HG03469 (cell line): ENCODE measurements around the gene DHODH.
A peak's percentile ranks its signal among the peaks of the same experiment; 100 is the strongest.
"Not testable (repeated sequence)": the region's sequence is repeated elsewhere in the genome, so short reads cannot be mapped to it uniquely, and the experiment has no call there.

Experiments used
- ATAC-seq: cut with Tn5 transposase; IDR thresholded peaks from one replicate; pipeline ENCODE4 v1.9.1; 2021; ENCODE audit warnings: mild to moderate bottlenecking, moderate library complexity, moderate number of reproducible peaks; ENCODE audit not compliant: unreplicated experiment

Gene DHODH

GRCh38 chr16:72008424-72009216, at the start of gene DHODH:
Gene DHODH (plus strand): TSS chr16:72008744. CDS start chr16:72008765, 21 bp downstream.
- peak; percentile 96 for ATAC-seq

GRCh38 chr16:71961066-71962039, 47.2 kb upstream of the DHODH start:
- peak; percentile 42 for ATAC-seq

DNA sequence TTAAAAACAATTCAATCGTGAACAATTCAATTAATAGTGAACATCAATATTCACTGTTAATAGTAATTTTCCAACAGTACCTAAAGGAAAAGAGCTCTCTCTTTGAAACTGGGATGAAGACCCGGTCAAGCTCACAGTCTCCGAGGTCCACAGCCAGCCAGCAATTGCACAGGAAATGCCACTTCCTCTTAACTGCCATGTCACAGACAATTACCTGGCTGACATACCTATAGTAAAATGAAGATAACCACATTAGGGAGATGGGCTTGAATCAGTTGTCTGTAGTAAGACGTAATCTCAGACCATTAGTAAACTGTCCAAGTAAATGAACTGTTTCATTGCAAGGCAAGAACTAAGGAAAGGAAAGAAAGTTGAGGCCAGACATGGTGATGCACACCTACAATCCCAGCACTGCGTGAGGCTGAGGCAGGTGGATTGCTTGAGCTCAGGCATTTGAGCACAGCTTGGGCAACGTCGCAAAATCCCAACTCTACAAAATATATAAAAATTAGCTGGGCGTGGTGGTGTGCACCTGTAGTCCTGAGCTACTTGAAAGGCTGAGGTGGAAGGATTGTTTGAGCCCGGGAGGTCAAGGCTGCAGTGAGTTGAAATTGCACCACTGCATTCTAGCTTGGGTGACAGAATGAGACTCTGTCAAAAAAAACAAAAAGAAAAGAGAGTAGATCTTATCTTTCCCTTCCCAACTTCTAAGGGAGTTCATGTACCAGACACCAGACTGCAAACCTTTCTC, 45.2 kb upstream of the DHODH start:
- no peak for ATAC-seq

DNA sequence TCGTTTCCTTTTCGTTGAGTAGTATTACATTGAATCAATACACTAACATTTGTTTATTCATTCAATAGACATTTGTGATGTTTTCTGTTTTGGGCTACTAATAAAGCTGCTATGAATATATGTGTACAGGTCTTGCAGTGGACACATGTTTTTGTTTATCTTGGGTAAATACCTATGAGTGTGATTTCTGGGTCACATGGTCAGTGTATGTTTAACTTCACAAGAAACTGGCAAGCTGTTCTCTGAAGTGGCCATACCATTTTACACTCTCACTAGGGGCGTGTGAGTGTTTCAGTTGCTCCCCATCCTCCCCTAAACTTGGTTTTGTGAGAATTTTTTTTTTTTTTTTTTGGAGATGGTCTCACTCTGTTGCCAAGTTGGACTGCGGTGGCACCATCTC, 43.3 kb upstream of the DHODH start:
- ATAC-seq: no peak

DNA sequence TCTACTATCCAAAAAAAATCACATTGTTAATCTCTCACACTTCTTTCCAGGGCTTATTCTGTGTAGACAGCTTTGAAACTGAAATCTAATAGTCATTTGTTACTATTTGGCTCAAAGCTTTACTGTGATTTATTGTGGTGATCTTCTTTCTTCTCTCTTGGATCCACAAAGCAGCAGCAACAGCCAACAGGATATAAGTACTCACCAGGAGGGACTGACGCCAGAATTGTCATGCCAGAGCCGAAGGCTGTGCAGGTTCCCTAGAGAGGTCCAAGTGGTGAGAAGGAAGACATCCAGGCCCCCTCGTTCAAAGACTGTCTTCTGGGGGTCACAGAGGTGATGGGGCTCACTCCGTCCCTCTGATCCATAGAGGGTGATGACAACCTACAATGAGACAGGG, 41.6 kb upstream of the DHODH start:
- no peak for ATAC-seq

DNA sequence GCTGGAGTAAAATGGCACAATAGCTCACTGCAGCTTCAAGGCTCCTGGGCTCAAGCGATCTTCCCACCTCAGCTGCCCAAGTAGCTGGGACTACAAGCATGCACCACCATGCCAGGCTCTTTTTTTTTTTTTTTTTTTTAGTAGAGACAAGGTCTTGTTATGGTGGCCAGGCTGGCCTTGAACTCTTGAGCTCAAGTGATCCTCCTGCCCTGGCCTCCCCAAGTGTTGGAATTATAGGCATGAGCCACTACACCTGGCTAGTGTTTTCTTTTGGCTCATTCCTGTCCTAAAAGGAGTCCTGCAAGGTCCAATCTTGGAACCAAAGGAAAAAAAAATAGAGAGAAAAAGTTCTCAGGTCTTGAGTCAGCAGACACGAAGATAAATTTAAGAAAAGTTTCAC, 39.2 kb upstream of the DHODH start:
- ATAC-seq: no peak

- no peak for ATAC-seq
Observed at GRCh38 chr16:71971571-71971970, 37.0 kb upstream of the DHODH start.

- ATAC-seq: no peak
Observed at GRCh38 chr16:71972356-71972755, 36.2 kb upstream of the DHODH start.

- no peak for ATAC-seq
Observed at GRCh38 chr16:71973001-71973400, 35.5 kb upstream of the DHODH start.

GRCh38 chr16:71974068-71974818, 34.3 kb upstream of the DHODH start:
- no peak for ATAC-seq

GRCh38 chr16:71985262-71985974, 23.1 kb upstream of the DHODH start:
- no peak for ATAC-seq

GRCh38 chr16:71986131-71986530, 22.4 kb upstream of the DHODH start:
- ATAC-seq: no peak

GRCh38 chr16:71995038-71995437, 13.5 kb upstream of the DHODH start:
- no peak for ATAC-seq

GRCh38 chr16:71997578-71997977, 11.0 kb upstream of the DHODH start:
- ATAC-seq: not testable (repeated sequence)

DNA sequence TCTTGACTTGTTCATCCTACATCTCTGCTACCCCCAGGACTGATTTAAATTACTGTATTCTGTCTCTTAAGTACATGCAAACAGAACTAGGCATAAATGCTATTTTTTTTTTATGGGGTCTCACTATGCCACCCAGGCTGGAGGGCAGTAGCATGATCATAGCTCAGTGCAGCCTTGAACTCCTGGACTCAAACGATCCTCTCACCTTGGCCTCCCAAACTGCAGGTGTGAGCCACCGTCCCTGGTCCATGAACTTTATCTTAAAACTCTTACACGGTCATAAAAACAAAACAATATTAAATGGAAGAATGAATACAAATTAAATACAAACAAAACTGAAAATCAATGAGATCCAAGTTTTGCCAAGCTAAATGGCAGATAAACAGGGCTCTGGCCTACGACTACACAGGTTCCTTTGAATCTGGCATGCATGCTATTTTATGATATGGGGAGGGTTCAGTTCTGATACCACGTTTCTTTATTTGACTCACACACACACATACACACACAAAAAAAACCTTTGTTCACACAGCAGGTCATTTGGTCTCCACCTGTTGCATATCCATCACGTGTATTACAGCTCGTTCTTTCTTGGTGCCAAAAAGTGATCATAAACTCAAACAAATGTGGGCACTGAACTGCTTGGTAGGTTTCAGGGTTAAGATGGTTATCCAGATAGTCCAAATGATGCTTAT, 7.2 kb upstream of the DHODH start:
- no peak for ATAC-seq

GRCh38 chr16:72002619-72003018, 5.9 kb upstream of the DHODH start:
- ATAC-seq: no peak

DNA sequence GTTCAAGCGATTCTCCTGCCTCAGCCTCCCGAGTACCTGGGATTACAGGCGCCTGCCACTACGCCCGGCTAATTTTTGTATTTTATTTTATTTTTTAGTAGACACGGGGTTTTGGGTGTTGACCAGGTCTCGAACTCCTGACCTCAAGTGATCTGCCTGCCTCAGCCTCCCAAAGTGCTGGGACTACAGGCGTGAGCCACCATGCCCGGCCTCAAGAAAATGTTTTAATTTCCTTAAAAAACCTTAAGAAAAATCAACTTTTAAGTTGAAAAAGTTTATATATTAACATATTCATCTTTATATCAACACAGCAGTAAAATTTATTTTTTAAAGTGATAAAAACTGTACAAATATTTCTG, 500 bp upstream of the DHODH start:
- ATAC-seq: not testable (repeated sequence)

DNA sequence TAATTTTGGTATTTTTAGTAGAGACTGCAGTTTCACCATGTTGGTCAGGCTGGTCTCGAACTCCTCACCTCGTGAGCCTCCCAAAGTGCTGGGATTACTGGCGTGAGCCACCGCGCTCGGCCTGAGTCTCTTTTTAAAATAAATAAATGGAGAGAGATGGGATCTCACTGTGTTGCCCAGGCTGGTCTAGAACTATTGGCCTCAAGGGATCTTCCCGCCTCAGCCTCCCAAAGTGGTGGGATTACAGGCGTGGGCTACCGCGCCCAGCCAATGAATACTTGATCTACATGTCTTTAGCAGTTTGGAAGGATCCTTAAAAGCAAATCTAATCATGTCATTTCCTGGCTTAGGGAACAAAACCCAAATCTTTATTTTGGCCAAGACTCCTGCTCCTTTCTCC, 1.2 kb downstream of the DHODH start:
- no peak for ATAC-seq

DNA sequence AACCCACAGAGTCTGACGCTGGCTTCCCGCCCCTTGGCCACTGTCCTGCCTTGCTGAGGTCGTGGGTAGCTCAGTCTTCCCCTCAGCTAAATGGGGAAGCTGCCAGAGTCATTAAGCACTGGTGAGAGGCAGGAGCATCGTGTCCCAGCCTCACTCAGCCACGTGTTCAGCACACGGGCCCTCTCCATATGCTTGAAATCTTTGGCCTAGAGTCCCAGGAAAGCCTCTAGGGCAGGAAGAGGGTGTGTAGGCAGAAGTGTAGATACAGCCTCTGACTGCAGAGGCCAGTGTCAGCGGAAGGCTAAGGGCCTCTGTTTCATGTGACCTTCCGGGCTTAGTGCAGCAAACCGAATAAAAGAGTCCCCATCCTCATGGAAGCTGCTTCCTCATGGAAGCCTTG, 4.1 kb downstream of the DHODH start:
- ATAC-seq: no peak
